ENCODE measurements around the gene CXCL8. TPM values are rescaled to one million over a fixed set of nuclear protein-coding genes. Genes with fewer than 3 reads are reported as not detected.

Gene CXCL8
- total RNA-seq, 1 donor from 2014 or later = not detected

DNA sequence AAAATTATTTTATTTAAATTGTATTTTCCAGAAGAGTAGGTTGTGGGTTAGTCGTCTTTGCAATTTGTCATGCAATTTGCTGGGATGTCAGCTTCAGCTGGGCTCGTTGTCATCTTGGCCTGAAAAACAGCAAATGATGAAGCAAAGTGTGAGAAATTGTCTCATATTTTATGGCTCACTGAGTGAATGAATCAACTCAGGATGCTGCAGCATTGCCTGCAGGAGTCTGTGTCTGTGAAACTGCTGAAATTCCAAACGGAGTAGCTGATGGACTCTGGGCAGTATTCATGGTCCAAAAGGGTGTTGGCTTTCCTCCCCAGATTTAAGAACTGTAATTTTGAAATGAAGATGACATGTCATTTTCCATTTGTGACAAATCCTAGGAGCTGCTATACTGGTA, 37.2 kb downstream of the CXCL8 start:
- Histone ChIP-seq H3K27ac (no peak overlapping the region), H3F3A (ENCODE audit: low read depth) (no peaks in the 10 kb centered on the region), H3K79me2 (ENCODE audit: low read depth) (no peaks in the 10 kb centered on the region), H4K20me1 (ENCODE audit: low read depth) (no peaks in the 10 kb centered on the region), H2AFZ (replicated peaks) (no peak overlapping the region), H3K27me3 (no peaks in the 10 kb centered on the region), H3K36me3 (no peaks in the 10 kb centered on the region), H3K4me3 (no peak overlapping the region), H3K4me1 (no peaks in the 10 kb centered on the region), H3K4me2 (no peak overlapping the region), H3K9me3 (ENCODE audit: low read depth) (no peaks in the 10 kb centered on the region), H3K9ac (no peak overlapping the region)
- H3K36me3 Mint-ChIP-seq = no peaks in the 10 kb centered on the region
- no peaks in the 10 kb centered on the region for H3K4me1 Mint-ChIP-seq
- H3K27me3 Mint-ChIP-seq (ENCODE audit: insufficient read depth, low read depth) = peaks cover 5% of the 10 kb centered on the region
- DNase-seq (ENCODE audit: low spot score) = no peak
- TF ChIP-seq EZH2 (IDR thresholded peaks at IDR 0.05) (no peak), CTCF (IDR thresholded peaks at IDR 0.05) (no peak), EZH2phosphoT487 (IDR thresholded peaks at IDR 0.05) (no peak)
- no peaks in the 10 kb centered on the region for H3K9me3 Mint-ChIP-seq
- H3K27ac Mint-ChIP-seq = no peak overlapping the region
- H3K4me3 Mint-ChIP-seq = no peak overlapping the region

DNA sequence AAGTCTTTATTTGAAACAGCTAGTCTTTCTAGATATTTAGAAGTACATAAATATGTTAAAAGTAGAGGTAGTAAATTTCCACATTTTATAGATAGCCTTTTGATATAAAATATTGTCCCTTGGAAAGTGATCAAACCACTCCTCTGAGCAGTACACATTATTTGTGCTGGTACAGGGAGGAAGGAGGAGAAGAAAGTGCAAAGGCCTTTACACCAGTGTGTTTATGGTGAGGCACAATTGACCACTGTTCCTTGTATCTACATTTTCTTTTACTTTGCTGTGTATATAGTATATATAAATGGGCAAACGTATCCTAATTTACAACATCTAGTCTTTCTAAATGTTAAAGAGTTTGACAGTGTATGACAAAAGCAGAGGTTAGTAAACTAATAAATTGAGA, 39.9 kb downstream of the CXCL8 start:
- Histone ChIP-seq H3K27me3 (no peaks in the 10 kb centered on the region), H3F3A (ENCODE audit: low read depth) (no peaks in the 10 kb centered on the region), H3K79me2 (ENCODE audit: low read depth) (no peaks in the 10 kb centered on the region), H3K27ac (no peak overlapping the region), H3K4me2 (no peak overlapping the region), H3K4me1 (no peaks in the 10 kb centered on the region), H2AFZ (replicated peaks) (no peak overlapping the region), H4K20me1 (ENCODE audit: low read depth) (no peaks in the 10 kb centered on the region), H3K4me3 (no peak overlapping the region), H3K36me3 (no peaks in the 10 kb centered on the region), H3K9ac (no peak overlapping the region), H3K9me3 (ENCODE audit: low read depth) (no peaks in the 10 kb centered on the region)
- H3K9me3 Mint-ChIP-seq = no peaks in the 10 kb centered on the region
- no peaks in the 10 kb centered on the region for H3K36me3 Mint-ChIP-seq
- no peak for DNase-seq (ENCODE audit: low spot score)
- no peak for TF ChIP-seq EZH2phosphoT487 (IDR thresholded peaks at IDR 0.05)
- TF ChIP-seq EZH2 (IDR thresholded peaks at IDR 0.05) = no peak
- no peak for TF ChIP-seq CTCF (IDR thresholded peaks at IDR 0.05)
- H3K4me1 Mint-ChIP-seq = no peaks in the 10 kb centered on the region
- no peak overlapping the region for H3K4me3 Mint-ChIP-seq
- no peaks in the 10 kb centered on the region for H3K27me3 Mint-ChIP-seq (ENCODE audit: insufficient read depth, low read depth)
- H3K27ac Mint-ChIP-seq = no peak overlapping the region

GRCh38 chr4:73780834-73781233, 40.5 kb downstream of the CXCL8 start:
- TF ChIP-seq EZH2 (IDR thresholded peaks at IDR 0.05) (no peak), EZH2phosphoT487 (IDR thresholded peaks at IDR 0.05) (no peak), CTCF (IDR thresholded peaks at IDR 0.05) (no peak)

More at GRCh38 chr4:73780834-73781233, 40.5 kb downstream of the CXCL8 start:
- Mint-ChIP-seq H3K4me1 (no peaks in the 10 kb centered on the region), H3K4me3 (no peak overlapping the region), H3K27ac (no peak overlapping the region), H3K9me3 (no peaks in the 10 kb centered on the region), H3K27me3 (ENCODE audit: insufficient read depth, low read depth) (no peaks in the 10 kb centered on the region), H3K36me3 (no peaks in the 10 kb centered on the region)
- Histone ChIP-seq H2AFZ (replicated peaks) (no peak overlapping the region), H3K4me3 (no peak overlapping the region), H3F3A (ENCODE audit: low read depth) (no peaks in the 10 kb centered on the region), H4K20me1 (ENCODE audit: low read depth) (no peaks in the 10 kb centered on the region), H3K9ac (no peak overlapping the region), H3K27ac (no peak overlapping the region), H3K4me2 (no peak overlapping the region), H3K79me2 (ENCODE audit: low read depth) (no peaks in the 10 kb centered on the region), H3K27me3 (no peaks in the 10 kb centered on the region), H3K9me3 (ENCODE audit: low read depth) (no peaks in the 10 kb centered on the region), H3K36me3 (no peaks in the 10 kb centered on the region), H3K4me1 (no peaks in the 10 kb centered on the region)
- no peak for DNase-seq (ENCODE audit: low spot score)

Measured in neural progenitor cell (in vitro differentiated cells).